Measurements from ENCODE around the gene FZD1.
"Not testable (repeated sequence)": the region's sequence is repeated elsewhere in the genome, so short reads cannot be mapped to it uniquely, and the experiment has no call there.

The FZD1 gene

DNA sequence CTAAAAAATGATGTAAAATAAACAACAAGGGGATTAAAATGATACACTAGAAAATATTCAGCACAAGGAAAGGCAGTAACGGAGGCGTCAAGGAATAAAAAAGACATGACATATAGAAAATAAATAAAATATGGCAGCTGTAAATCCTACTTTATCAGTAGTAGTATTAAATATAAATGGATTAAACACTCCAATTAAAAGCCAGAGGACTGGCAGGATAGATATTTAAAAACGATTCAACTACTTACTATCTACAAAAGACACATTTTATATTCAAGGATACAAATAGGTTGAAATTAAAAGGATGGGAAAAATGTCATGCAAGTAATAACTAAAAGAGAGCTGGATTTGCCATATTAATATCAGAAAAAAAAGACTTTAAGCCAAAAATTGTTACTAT lies 43.2 kb downstream of the FZD1 start:
- no peak for DNase-seq
- Histone ChIP-seq H3K27ac (ENCODE audit: low read length, poor library complexity, severe bottlenecking) (no peak overlapping the region), H3K36me3 (ENCODE audit: control insufficient read depth in 1 of 2, insufficient read depth in 2 of 2, low read depth in 1 of 2, low read length in 2 of 2) (no peaks in the 10 kb centered on the region), H3K79me1 (replicated peaks; ENCODE audit: low read length, poor library complexity, severe bottlenecking) (no peaks in the 10 kb centered on the region), H2BK5ac (ENCODE audit: low read depth, low read length, poor library complexity, severe bottlenecking) (no peak overlapping the region), H3K9me3 (ENCODE audit: control insufficient read depth, low read length) (no peaks in the 10 kb centered on the region), H3K14ac (ENCODE audit: low read length in 2 of 2) (no peak overlapping the region), H2BK12ac (ENCODE audit: low read length in 2 of 2) (no peak overlapping the region), H3K23ac (ENCODE audit: low read length in 2 of 2) (no peak overlapping the region), H2AK5ac (ENCODE audit: low read length, severe bottlenecking) (no peak overlapping the region), H3K27me3 (ENCODE audit: control insufficient read depth in 1 of 2, insufficient read depth in 1 of 2, low read length in 2 of 2) (no peaks in the 10 kb centered on the region), H2BK120ac (ENCODE audit: low read depth, low read length) (no peak overlapping the region), H3K18ac (ENCODE audit: low read depth in 1 of 2, low read length in 2 of 2) (no peak overlapping the region), H3K4me1 (ENCODE audit: control insufficient read depth, insufficient read depth, low read depth, low read length) (no peaks in the 10 kb centered on the region), H2AFZ (ENCODE audit: low read depth, low read length) (no peak overlapping the region), H2BK15ac (ENCODE audit: low read depth, poor library complexity, severe bottlenecking) (no peak overlapping the region), H3K4me2 (ENCODE audit: low read length, poor library complexity, severe bottlenecking) (no peak overlapping the region), H4K91ac (ENCODE audit: low read length) (no peak overlapping the region), H4K8ac (ENCODE audit: low read length) (no peak overlapping the region), H3K4me3 (ENCODE audit: insufficient read depth in 1 of 2, low read depth in 1 of 2, low read length in 2 of 2) (no peak overlapping the region), H3K9ac (ENCODE audit: low read length) (no peak overlapping the region), H3K4ac (ENCODE audit: low read depth in 1 of 2, low read length in 2 of 2) (no peak overlapping the region)
- no CpG with 5 or more reads among the region's 3 CpGs for WGBS

DNA sequence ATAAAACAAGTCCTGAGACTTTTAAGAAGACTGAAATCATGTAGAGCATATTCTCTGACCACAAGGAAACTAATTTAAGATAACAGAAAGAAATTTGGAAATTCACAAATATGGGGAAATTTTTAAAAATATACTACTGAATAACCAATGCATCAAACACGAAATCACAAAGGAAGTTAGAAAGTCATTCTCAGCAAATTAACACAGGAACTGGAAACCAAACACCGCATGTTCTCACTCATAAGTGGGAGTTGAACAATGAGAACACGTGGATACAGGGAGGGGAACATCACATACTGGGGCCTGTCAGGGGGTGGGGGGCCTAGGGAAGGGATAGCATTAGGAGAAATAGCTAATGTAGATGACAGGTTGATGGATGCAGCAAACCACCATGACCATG lies 44.0 kb downstream of the FZD1 start:
- not testable (repeated sequence) for H2BK15ac ChIP-seq (ENCODE audit: low read depth, poor library complexity, severe bottlenecking); H3K4me1 ChIP-seq (ENCODE audit: control insufficient read depth, insufficient read depth, low read depth, low read length); H3K4me2 ChIP-seq (ENCODE audit: low read length, poor library complexity, severe bottlenecking); H3K18ac ChIP-seq (ENCODE audit: low read depth in 1 of 2, low read length in 2 of 2); H2BK5ac ChIP-seq (ENCODE audit: low read depth, low read length, poor library complexity, severe bottlenecking); DNase-seq; H4K8ac ChIP-seq (ENCODE audit: low read length); H3K23ac ChIP-seq (ENCODE audit: low read length in 2 of 2); H3K4me3 ChIP-seq (ENCODE audit: insufficient read depth in 1 of 2, low read depth in 1 of 2, low read length in 2 of 2); H2AK5ac ChIP-seq (ENCODE audit: low read length, severe bottlenecking); H3K4ac ChIP-seq (ENCODE audit: low read depth in 1 of 2, low read length in 2 of 2); H4K91ac ChIP-seq (ENCODE audit: low read length); H2AFZ ChIP-seq (ENCODE audit: low read depth, low read length); H2BK120ac ChIP-seq (ENCODE audit: low read depth, low read length); H3K9ac ChIP-seq (ENCODE audit: low read length); H3K79me1 ChIP-seq (replicated peaks; ENCODE audit: low read length, poor library complexity, severe bottlenecking); H3K27me3 ChIP-seq (ENCODE audit: control insufficient read depth in 1 of 2, insufficient read depth in 1 of 2, low read length in 2 of 2); H3K36me3 ChIP-seq (ENCODE audit: control insufficient read depth in 1 of 2, insufficient read depth in 2 of 2, low read depth in 1 of 2, low read length in 2 of 2); H3K27ac ChIP-seq (ENCODE audit: low read length, poor library complexity, severe bottlenecking); H3K14ac ChIP-seq (ENCODE audit: low read length in 2 of 2); H3K9me3 ChIP-seq (ENCODE audit: control insufficient read depth, low read length); H2BK12ac ChIP-seq (ENCODE audit: low read length in 2 of 2)
- 20% methylated on average over 1 of the region's 3 CpGs for WGBS

DNA sequence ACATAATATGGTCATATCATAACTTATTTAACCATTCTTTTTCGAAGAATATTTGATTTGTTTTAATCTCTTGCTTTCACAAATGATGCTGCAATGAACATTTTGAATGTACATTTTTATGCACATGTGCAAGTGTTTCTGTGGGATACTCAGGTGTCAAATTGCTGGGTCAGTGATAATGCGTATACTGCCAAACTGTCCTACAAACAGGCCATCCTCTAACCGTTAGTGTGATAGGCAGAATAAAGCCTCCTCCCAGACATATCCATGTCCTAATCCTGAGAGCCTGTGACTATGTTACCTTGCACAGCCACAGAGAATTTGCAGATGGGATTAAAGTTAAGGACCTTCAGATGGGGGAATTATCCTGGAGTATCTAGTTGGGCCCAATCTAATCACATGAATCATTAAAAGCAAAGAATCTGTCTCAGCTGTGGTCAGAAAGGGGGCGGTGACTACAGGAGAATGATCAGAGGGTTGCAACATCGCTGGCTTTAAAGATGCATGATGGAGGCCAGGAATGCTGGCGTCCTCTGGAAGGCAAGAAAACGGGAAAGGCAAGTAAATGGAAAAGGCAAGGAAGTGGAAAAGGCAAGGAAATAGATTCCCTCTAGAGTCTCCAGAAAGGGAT lies 46.7 kb downstream of the FZD1 start:
- Histone ChIP-seq H3K9ac (ENCODE audit: low read length) (peak overlapping the region; percentile 80), H3K27ac (ENCODE audit: low read length, poor library complexity, severe bottlenecking) (no peak overlapping the region), H3K23ac (ENCODE audit: low read length in 2 of 2) (no peak overlapping the region), H3K18ac (ENCODE audit: low read depth in 1 of 2, low read length in 2 of 2) (no peak overlapping the region), H2BK12ac (ENCODE audit: low read length in 2 of 2) (no peak overlapping the region), H3K36me3 (ENCODE audit: control insufficient read depth in 1 of 2, insufficient read depth in 2 of 2, low read depth in 1 of 2, low read length in 2 of 2) (no peaks in the 10 kb centered on the region), H3K4me2 (ENCODE audit: low read length, poor library complexity, severe bottlenecking) (no peak overlapping the region), H3K9me3 (ENCODE audit: control insufficient read depth, low read length) (no peaks in the 10 kb centered on the region), H3K4me3 (ENCODE audit: insufficient read depth in 1 of 2, low read depth in 1 of 2, low read length in 2 of 2) (peak overlapping the region in 1 of 2 experiments; percentile 64), H4K91ac (ENCODE audit: low read length) (no peak overlapping the region), H3K4ac (ENCODE audit: low read depth in 1 of 2, low read length in 2 of 2) (no peak overlapping the region), H2BK120ac (ENCODE audit: low read depth, low read length) (no peak overlapping the region), H3K27me3 (ENCODE audit: control insufficient read depth in 1 of 2, insufficient read depth in 1 of 2, low read length in 2 of 2) (no peaks in the 10 kb centered on the region), H2AK5ac (ENCODE audit: low read length, severe bottlenecking) (no peak overlapping the region), H4K8ac (ENCODE audit: low read length) (no peak overlapping the region), H3K4me1 (ENCODE audit: control insufficient read depth, insufficient read depth, low read depth, low read length) (peaks cover 1% of the 10 kb centered on the region), H3K14ac (ENCODE audit: low read length in 2 of 2) (no peak overlapping the region), H2BK5ac (ENCODE audit: low read depth, low read length, poor library complexity, severe bottlenecking) (no peak overlapping the region), H2BK15ac (ENCODE audit: low read depth, poor library complexity, severe bottlenecking) (no peak overlapping the region), H3K79me1 (replicated peaks; ENCODE audit: low read length, poor library complexity, severe bottlenecking) (no peaks in the 10 kb centered on the region), H2AFZ (ENCODE audit: low read depth, low read length) (no peak overlapping the region)
- DNase-seq, result peak; percentile 2
- WGBS, result 62% methylated on average over 5 of the region's 7 CpGs

DNA sequence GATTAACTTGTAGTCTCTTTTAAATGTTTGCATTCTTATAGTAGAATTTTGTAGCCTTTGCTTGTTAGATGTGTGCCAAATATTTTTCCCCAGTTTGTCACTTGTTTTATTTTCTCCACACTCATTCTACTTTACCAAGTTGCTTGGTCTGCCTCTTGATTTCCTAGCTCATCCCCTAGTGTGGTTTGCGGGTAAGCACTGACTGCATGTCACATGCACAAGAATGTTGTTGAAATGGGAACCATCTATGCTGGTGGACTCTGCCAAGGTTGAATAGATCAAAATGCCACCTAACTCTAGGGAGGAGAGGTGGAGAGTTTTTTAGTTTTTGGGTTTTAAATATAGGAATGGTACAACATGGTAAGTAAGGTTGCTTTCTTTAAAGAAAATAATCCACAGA lies 47.6 kb downstream of the FZD1 start:
- Histone ChIP-seq H3K36me3 (ENCODE audit: control insufficient read depth in 1 of 2, insufficient read depth in 2 of 2, low read depth in 1 of 2, low read length in 2 of 2) (no peaks in the 10 kb centered on the region), H3K4me2 (ENCODE audit: low read length, poor library complexity, severe bottlenecking) (no peak overlapping the region), H2AFZ (ENCODE audit: low read depth, low read length) (no peak overlapping the region), H3K9ac (ENCODE audit: low read length) (peak overlapping the region; percentile 80), H3K27me3 (ENCODE audit: control insufficient read depth in 1 of 2, insufficient read depth in 1 of 2, low read length in 2 of 2) (no peaks in the 10 kb centered on the region), H3K4me1 (ENCODE audit: control insufficient read depth, insufficient read depth, low read depth, low read length) (peaks cover 1% of the 10 kb centered on the region), H3K4me3 (ENCODE audit: insufficient read depth in 1 of 2, low read depth in 1 of 2, low read length in 2 of 2) (peak overlapping the region in 1 of 2 experiments; percentile 64), H3K9me3 (ENCODE audit: control insufficient read depth, low read length) (no peaks in the 10 kb centered on the region), H2BK120ac (ENCODE audit: low read depth, low read length) (no peak overlapping the region), H3K18ac (ENCODE audit: low read depth in 1 of 2, low read length in 2 of 2) (no peak overlapping the region), H4K8ac (ENCODE audit: low read length) (no peak overlapping the region), H3K23ac (ENCODE audit: low read length in 2 of 2) (no peak overlapping the region), H3K4ac (ENCODE audit: low read depth in 1 of 2, low read length in 2 of 2) (no peak overlapping the region), H2BK15ac (ENCODE audit: low read depth, poor library complexity, severe bottlenecking) (no peak overlapping the region), H2BK5ac (ENCODE audit: low read depth, low read length, poor library complexity, severe bottlenecking) (no peak overlapping the region), H3K27ac (ENCODE audit: low read length, poor library complexity, severe bottlenecking) (no peak overlapping the region), H4K91ac (ENCODE audit: low read length) (no peak overlapping the region), H3K79me1 (replicated peaks; ENCODE audit: low read length, poor library complexity, severe bottlenecking) (no peaks in the 10 kb centered on the region), H3K14ac (ENCODE audit: low read length in 2 of 2) (no peak overlapping the region), H2BK12ac (ENCODE audit: low read length in 2 of 2) (no peak overlapping the region), H2AK5ac (ENCODE audit: low read length, severe bottlenecking) (no peak overlapping the region)
- 100% methylated on average over 1 of the region's 1 CpG for WGBS
- DNase-seq, result no peak

Data from mesenchymal stem cell (in vitro differentiated cells and primary cell).